ENCODE measurements around the gene PCDHGC3. TPM values are rescaled to one million over a fixed set of nuclear protein-coding genes. Genes with fewer than 3 reads are reported as not detected.

Gene PCDHGC3
- total RNA-seq, 1 experiment from 2014 or later: 1.2 TPM

DNA sequence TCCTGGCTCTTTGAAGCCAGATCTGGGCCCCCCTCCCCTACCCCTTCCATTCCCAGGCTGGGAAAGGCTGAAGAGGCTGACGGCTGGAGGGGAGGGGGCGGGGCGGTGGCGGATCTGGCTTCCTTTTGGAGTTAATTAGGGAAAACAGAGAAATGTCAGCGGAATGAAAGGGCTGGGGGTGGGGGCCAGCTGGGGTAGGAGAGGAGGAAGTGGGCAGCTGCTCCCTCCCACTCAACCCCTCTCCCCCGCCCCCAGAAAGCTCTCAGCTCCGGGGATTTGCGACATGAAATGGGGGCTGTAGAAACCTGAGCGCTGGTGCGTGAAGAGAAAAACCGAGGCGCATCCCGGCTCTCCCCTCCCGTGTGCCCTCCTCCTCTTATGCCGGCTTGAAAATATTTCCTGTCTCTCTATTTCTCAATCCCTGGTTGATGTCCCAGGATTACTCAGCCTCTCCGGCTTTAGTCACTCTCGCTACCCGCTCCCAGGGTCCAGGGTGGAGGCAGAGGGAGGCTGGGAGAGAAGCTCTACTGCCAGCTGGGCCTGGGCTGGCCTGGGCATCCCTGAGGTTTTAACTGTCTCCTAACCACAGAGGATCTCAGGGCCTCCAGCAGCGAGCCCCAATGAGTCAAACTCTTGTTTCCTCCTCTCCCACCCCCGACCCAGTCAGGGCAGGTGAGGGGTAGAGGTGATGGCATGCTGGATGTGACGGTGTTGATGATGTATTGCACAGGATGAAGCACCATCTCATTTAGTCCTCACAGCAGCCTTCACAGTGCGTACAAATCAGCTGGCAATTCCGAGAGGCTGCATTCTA lies 33.2 kb downstream of the PCDHGC3 start:
- intact Hi-C loops (cut with micrococcal nuclease): no loop called here
- Histone ChIP-seq H4K20me1 (ENCODE audit: insufficient read depth) (no peaks in the 10 kb centered on the region), H3K9me2 (ENCODE audit: insufficient read depth) (no peaks in the 10 kb centered on the region), H3K4me2 (ENCODE audit: low read length) (no peak overlapping the region), H3K9me3 (ENCODE audit: control insufficient read depth in 1 of 2, insufficient read depth in 1 of 2, low read depth in 1 of 2, low read length in 2 of 2) (no peaks in the 10 kb centered on the region), H3K4me3 (replicated peaks in 1 of 2; ENCODE audit: low read depth in 1 of 2, low read length in 2 of 2) (no peak overlapping the region), H3K79me2 (ENCODE audit: insufficient read depth, low read length) (no peaks in the 10 kb centered on the region), H2AFZ (ENCODE audit: low read depth, low read length, poor library complexity, severe bottlenecking) (no peak overlapping the region), H3K36me3 (ENCODE audit: control insufficient read depth in 1 of 2, insufficient read depth in 2 of 2, low read length in 2 of 2) (no peaks in the 10 kb centered on the region), H3K9ac (ENCODE audit: low read length) (no peak overlapping the region), H3K27ac (ENCODE audit: low read depth, low read length) (no peak overlapping the region), H3K4me1 (ENCODE audit: control insufficient read depth in 1 of 2, insufficient read depth in 2 of 2, low read length in 2 of 2) (no peaks in the 10 kb centered on the region; a peak in 1 of 4 replicates), H3K27me3 (ENCODE audit: insufficient read depth, low read length) (no peaks in the 10 kb centered on the region)
- TF ChIP-seq REST (IDR thresholded peaks at IDR 0.05; ENCODE audit: low read depth) (no peak), JUND (IDR thresholded peaks at IDR 0.05) (no peak), POLR2A (IDR thresholded peaks at IDR 0.05; ENCODE audit: borderline replicate concordance, extremely low read depth, insufficient read depth, insufficient read length) (no peak), ELF1 (IDR thresholded peaks at IDR 0.05; ENCODE audit: borderline replicate concordance, low read depth) (no peak), RAD21 (IDR thresholded peaks at IDR 0.05; ENCODE audit: low read depth) (no peak), EZH2 (IDR thresholded peaks at IDR 0.05) (no peak), CTCF (IDR thresholded peaks at IDR 0.05 in 2 of 3, conservative IDR thresholded peaks at IDR 0.05 in 1 of 3; ENCODE audit: borderline replicate concordance in 1 of 3, insufficient read depth in 1 of 3, low read depth in 2 of 3, low read length in 2 of 3) (no peak), ZFX (IDR thresholded peaks at IDR 0.05) (no peak), EGR1 (IDR thresholded peaks at IDR 0.05; ENCODE audit: low read depth) (no peak), ZNF274 (IDR thresholded peaks at IDR 0.05; ENCODE audit: low read depth, low read length) (no peak)
- ChIA-PET POLR2A (no interaction called here), RAD21 (ENCODE audit: low non-redundant PET in 1 of 2, low total read pairs in 2 of 2, uncharacterized antibody in 2 of 2, unreplicated experiment in 2 of 2) (no interaction called here), CTCF (interaction anchor here (1.4 to 2.1 kb wide), 3 partner anchors 13 to 96 kb away, joined by 3 to 6 read pairs (median 4); partner anchors contain the start of gene PCDHGA10)
- DNase-seq (ENCODE audit: low read depth, low spot score) (no peak), ATAC-seq (no peak)
- no TSS peak for BruUV-seq (replicated peaks)
